Heart left ventricle (tissue), 13 donors: ENCODE data around the gene TSHZ1.

Experiments
- POLR2A ChIP-seq, 2 donors: fragments of 450-650 bp; IDR thresholded peaks; one replicate each; pipeline ENCODE4 v1.6.1; 2017; ENCODE audit warnings: antibody characterized with exemption in 2 of 2, mild to moderate bottlenecking in 2 of 2, moderate library complexity in 2 of 2
- TF ChIP-seq, protein P1 (sequence below), 12 donors: fragments of 200-600 bp; sonication (generic) in 4 of 12; IDR thresholded peaks; one replicate each; pipeline versions ENCODE4 v1.5.0 to v1.8.0; 2018 to 2022; ENCODE audit warnings: antibody characterized with exemption in 12 of 12, mild to moderate bottlenecking in 5 of 12
- donor health status: ischemic (EF 13 %, LVEDD 7.1; RV severe dilation, severe dysfunction).
- donor health status: DM: no; HTN: yes; CAD: no.
- donor health status: DM: no; HTN: no; CAD: no.
- donor health status: ischemic (EF 25% LVEDD 6.9; RV normal size, moderate dysfunction).
- donor health status: ischemic (EF 25% LVEDD 5.7; RV mildly dilated, moderate dysfunction).
- donor health status: ischemic (EF 35%, LVEDD 5.7; RV mildly dilated, moderate dysfunction).
- donor health status: nonischemic (EF 11% LVEDD 7.7; RV severe dilation, severe dysfunction).
- donor health status: DM: yes; HTN: yes; CAD: no.
- donor health status: PGD.
- donor health status: ischemic (EF 29% LVEDD 5.4; RV normal size, mild dysfunction).
- donor health status: nonischemic (EF 23%, LVEDD 6.1; RV moderate dilation, normal function).

DNA sequence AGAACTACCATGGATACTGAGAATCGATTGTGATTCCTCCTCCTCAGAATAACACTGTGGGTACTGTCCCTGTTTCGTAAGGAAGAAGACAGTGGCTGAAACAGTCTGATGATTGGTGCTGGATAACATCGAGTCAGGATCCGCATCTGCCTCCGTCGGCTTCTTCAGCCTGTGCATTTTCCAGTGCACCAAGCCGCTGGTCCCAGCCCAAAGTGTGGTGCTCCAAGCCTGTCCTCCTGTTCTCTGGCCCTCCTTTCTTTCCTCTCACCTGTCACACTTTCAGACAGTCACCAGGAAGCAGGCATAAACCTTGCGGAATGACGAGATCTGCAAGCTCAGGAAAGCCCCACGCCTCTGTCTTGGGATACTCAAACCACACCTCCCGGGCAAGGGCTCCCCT, 32.2 kb upstream of the TSHZ1 start:
- TF ChIP-seq, protein P1, sequence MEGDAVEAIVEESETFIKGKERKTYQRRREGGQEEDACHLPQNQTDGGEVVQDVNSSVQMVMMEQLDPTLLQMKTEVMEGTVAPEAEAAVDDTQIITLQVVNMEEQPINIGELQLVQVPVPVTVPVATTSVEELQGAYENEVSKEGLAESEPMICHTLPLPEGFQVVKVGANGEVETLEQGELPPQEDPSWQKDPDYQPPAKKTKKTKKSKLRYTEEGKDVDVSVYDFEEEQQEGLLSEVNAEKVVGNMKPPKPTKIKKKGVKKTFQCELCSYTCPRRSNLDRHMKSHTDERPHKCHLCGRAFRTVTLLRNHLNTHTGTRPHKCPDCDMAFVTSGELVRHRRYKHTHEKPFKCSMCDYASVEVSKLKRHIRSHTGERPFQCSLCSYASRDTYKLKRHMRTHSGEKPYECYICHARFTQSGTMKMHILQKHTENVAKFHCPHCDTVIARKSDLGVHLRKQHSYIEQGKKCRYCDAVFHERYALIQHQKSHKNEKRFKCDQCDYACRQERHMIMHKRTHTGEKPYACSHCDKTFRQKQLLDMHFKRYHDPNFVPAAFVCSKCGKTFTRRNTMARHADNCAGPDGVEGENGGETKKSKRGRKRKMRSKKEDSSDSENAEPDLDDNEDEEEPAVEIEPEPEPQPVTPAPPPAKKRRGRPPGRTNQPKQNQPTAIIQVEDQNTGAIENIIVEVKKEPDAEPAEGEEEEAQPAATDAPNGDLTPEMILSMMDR (IDR thresholded peaks at IDR 0.05): no peak
- TF ChIP-seq POLR2A (IDR thresholded peaks at IDR 0.05): no peak
